ENCODE measurements around the gene ELP1.

Gene ELP1

GRCh38 chr9:108913391-108913790 is 20.5 kb downstream of the ELP1 start:
- Histone ChIP-seq H3K27me3 (ENCODE audit: insufficient read depth, poor library complexity, severe bottlenecking) (no peaks in the 10 kb centered on the region), H3K27ac (replicated peaks) (0 out of 2 replicates have a peak overlapping the region, but pooled peaks have one; percentile 28), H3K4me3 (replicated peaks; ENCODE audit: insufficient read depth, low read length) (no peak overlapping the region)
- DNase-seq (ENCODE audit: low read depth in 1 of 2, low spot score in 1 of 2), result peak; percentile 87 to 88
- TF ChIP-seq REST (IDR thresholded peaks at IDR 0.05; ENCODE audit: insufficient replicate concordance, low read depth) (no peak), SPI1 (IDR thresholded peaks at IDR 0.05; ENCODE audit: borderline replicate concordance, low read depth) (no peak), CTCF (IDR thresholded peaks at IDR 0.05; ENCODE audit: insufficient read depth, low read length) (no peak), POLR2AphosphoS5 (IDR thresholded peaks at IDR 0.05; ENCODE audit: low read depth) (peak; percentile 62; the same call in 1 of the 2 replicates), GABPA (IDR thresholded peaks at IDR 0.05; ENCODE audit: low read depth) (no peak)

- no peak overlapping the region for H3K4me3 ChIP-seq (replicated peaks; ENCODE audit: insufficient read depth, low read length)
- DNase-seq (ENCODE audit: low read depth in 1 of 2, low spot score in 1 of 2), result no peak
- TF ChIP-seq GABPA (IDR thresholded peaks at IDR 0.05; ENCODE audit: low read depth) (no peak), REST (IDR thresholded peaks at IDR 0.05; ENCODE audit: insufficient replicate concordance, low read depth) (no peak), CTCF (IDR thresholded peaks at IDR 0.05; ENCODE audit: insufficient read depth, low read length) (no peak), SPI1 (IDR thresholded peaks at IDR 0.05; ENCODE audit: borderline replicate concordance, low read depth) (no peak), POLR2AphosphoS5 (IDR thresholded peaks at IDR 0.05; ENCODE audit: low read depth) (no peak)
- no peak overlapping the region for H3K27ac ChIP-seq (replicated peaks)
- no peaks in the 10 kb centered on the region for H3K27me3 ChIP-seq (ENCODE audit: insufficient read depth, poor library complexity, severe bottlenecking)
These were observed 22.1 kb downstream of the ELP1 start for GRCh38 chr9:108911820-108912219.

GRCh38 chr9:108910914-108911313 is 23.0 kb downstream of the ELP1 start:
- DNase-seq (ENCODE audit: low read depth in 1 of 2, low spot score in 1 of 2), result no peak
- TF ChIP-seq POLR2AphosphoS5 (IDR thresholded peaks at IDR 0.05; ENCODE audit: low read depth) (no peak), GABPA (IDR thresholded peaks at IDR 0.05; ENCODE audit: low read depth) (no peak), SPI1 (IDR thresholded peaks at IDR 0.05; ENCODE audit: borderline replicate concordance, low read depth) (no peak), CTCF (IDR thresholded peaks at IDR 0.05; ENCODE audit: insufficient read depth, low read length) (no peak)
- Histone ChIP-seq H3K4me3 (replicated peaks; ENCODE audit: insufficient read depth, low read length) (no peak overlapping the region), H3K27me3 (ENCODE audit: insufficient read depth, poor library complexity, severe bottlenecking) (no peaks in the 10 kb centered on the region), H3K27ac (replicated peaks) (no peak overlapping the region)

- DNase-seq (ENCODE audit: low read depth in 1 of 2, low spot score in 1 of 2), result no peak
- TF ChIP-seq CTCF (IDR thresholded peaks at IDR 0.05; ENCODE audit: insufficient read depth, low read length) (no peak), GABPA (IDR thresholded peaks at IDR 0.05; ENCODE audit: low read depth) (no peak), REST (IDR thresholded peaks at IDR 0.05; ENCODE audit: insufficient replicate concordance, low read depth) (no peak), POLR2AphosphoS5 (IDR thresholded peaks at IDR 0.05; ENCODE audit: low read depth) (no peak), SPI1 (IDR thresholded peaks at IDR 0.05; ENCODE audit: borderline replicate concordance, low read depth) (no peak)
- Histone ChIP-seq H3K27me3 (ENCODE audit: insufficient read depth, poor library complexity, severe bottlenecking) (no peaks in the 10 kb centered on the region), H3K27ac (replicated peaks) (no peak overlapping the region), H3K4me3 (replicated peaks; ENCODE audit: insufficient read depth, low read length) (no peak overlapping the region)
These were observed 23.5 kb downstream of the ELP1 start for GRCh38 chr9:108910402-108910801.

All from HL-60 (cell line).